Panc1 (cell line): Measurements from ENCODE around the gene ACER3.
"Not testable (repeated sequence)": the region's sequence is repeated elsewhere in the genome, so short reads cannot be mapped to it uniquely, and the experiment has no call there.

Experiments
- POLR2AphosphoS5 ChIP-seq: IDR thresholded peaks from 2 replicates; pipeline ENCODE4 v1.6.1; 2012; ENCODE audit warnings: mild to moderate bottlenecking, low read depth, low read length, moderate library complexity
- SIN3A ChIP-seq: IDR thresholded peaks from 2 replicates; pipeline ENCODE4 v1.6.1; 2012; ENCODE audit warnings: low read depth, mild to moderate bottlenecking, low read length, moderate library complexity, borderline replicate concordance; ENCODE audit not compliant: insufficient read depth
- TCF7L2 ChIP-seq: IDR thresholded peaks from 2 replicates; pipeline ENCODE4 v1.6.1; 2011; ENCODE audit warnings: mild to moderate bottlenecking, low read depth, low read length, inconsistent platforms
- TF ChIP-seq, protein P1 (sequence below): fragments of 450-650 bp; IDR thresholded peaks from 2 replicates; pipeline ENCODE4 v1.5.1; 2017; ENCODE audit warnings: mild to moderate bottlenecking
- TF ChIP-seq, protein P2 (sequence below), 2 experiments: IDR thresholded peaks; 2 replicates each; pipeline ENCODE4 v1.6.1; 2011 to 2012; ENCODE audit warnings: low read depth in 2 of 2, control low read depth in 1 of 2, low read length in 1 of 2, mild to moderate bottlenecking in 1 of 2, moderate library complexity in 1 of 2; ENCODE audit not compliant: insufficient read depth in 1 of 2

DNA sequence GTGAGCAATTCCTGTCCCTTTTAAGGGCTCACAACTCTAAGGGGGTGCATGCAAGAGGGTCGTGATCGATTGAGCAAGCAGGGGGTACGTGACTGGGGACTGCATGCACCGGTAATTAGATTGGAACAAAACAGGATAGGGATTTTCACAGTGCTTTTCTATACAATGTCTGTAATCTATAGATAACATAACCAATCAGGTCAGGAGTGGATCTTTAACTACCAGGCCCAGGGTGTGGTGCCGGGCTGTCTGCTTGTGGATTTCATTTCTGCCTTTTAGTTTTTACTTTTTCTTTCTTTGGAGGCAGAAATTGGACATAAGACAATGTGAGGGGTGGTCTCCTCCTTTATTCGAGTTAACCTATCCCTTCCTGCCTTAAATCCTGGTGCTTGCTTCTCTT is 40.9 kb downstream of the ACER3 start:
- TF ChIP-seq, protein P1, sequence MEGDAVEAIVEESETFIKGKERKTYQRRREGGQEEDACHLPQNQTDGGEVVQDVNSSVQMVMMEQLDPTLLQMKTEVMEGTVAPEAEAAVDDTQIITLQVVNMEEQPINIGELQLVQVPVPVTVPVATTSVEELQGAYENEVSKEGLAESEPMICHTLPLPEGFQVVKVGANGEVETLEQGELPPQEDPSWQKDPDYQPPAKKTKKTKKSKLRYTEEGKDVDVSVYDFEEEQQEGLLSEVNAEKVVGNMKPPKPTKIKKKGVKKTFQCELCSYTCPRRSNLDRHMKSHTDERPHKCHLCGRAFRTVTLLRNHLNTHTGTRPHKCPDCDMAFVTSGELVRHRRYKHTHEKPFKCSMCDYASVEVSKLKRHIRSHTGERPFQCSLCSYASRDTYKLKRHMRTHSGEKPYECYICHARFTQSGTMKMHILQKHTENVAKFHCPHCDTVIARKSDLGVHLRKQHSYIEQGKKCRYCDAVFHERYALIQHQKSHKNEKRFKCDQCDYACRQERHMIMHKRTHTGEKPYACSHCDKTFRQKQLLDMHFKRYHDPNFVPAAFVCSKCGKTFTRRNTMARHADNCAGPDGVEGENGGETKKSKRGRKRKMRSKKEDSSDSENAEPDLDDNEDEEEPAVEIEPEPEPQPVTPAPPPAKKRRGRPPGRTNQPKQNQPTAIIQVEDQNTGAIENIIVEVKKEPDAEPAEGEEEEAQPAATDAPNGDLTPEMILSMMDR, result not testable (repeated sequence)
- TF ChIP-seq POLR2AphosphoS5, TCF7L2, SIN3A: not testable (repeated sequence)
- TF ChIP-seq, protein P2, sequence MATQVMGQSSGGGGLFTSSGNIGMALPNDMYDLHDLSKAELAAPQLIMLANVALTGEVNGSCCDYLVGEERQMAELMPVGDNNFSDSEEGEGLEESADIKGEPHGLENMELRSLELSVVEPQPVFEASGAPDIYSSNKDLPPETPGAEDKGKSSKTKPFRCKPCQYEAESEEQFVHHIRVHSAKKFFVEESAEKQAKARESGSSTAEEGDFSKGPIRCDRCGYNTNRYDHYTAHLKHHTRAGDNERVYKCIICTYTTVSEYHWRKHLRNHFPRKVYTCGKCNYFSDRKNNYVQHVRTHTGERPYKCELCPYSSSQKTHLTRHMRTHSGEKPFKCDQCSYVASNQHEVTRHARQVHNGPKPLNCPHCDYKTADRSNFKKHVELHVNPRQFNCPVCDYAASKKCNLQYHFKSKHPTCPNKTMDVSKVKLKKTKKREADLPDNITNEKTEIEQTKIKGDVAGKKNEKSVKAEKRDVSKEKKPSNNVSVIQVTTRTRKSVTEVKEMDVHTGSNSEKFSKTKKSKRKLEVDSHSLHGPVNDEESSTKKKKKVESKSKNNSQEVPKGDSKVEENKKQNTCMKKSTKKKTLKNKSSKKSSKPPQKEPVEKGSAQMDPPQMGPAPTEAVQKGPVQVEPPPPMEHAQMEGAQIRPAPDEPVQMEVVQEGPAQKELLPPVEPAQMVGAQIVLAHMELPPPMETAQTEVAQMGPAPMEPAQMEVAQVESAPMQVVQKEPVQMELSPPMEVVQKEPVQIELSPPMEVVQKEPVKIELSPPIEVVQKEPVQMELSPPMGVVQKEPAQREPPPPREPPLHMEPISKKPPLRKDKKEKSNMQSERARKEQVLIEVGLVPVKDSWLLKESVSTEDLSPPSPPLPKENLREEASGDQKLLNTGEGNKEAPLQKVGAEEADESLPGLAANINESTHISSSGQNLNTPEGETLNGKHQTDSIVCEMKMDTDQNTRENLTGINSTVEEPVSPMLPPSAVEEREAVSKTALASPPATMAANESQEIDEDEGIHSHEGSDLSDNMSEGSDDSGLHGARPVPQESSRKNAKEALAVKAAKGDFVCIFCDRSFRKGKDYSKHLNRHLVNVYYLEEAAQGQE (IDR thresholded peaks at IDR 0.05; ENCODE audit: insufficient read depth in 1 of 2, low read depth in 2 of 2, low read length in 1 of 2), result not testable (repeated sequence)
